ENCODE results near the gene SOCS1.

SOCS1 gene

GRCh38 chr16:11229432-11229831, 26.6 kb downstream of the SOCS1 start:
- Histone ChIP-seq H2AFZ (ENCODE audit: low read length) (no peak overlapping the region), H3K4me3 (ENCODE audit: low read length, poor library complexity, severe bottlenecking) (no peak overlapping the region), H3K9me2 (replicated peaks; ENCODE audit: low read depth, low read length) (no peaks in the 10 kb centered on the region), H3K27me3 (ENCODE audit: insufficient read depth, low read length, poor library complexity, severe bottlenecking) (no peaks in the 10 kb centered on the region), H3K4me2 (ENCODE audit: low read depth, low read length, poor library complexity, severe bottlenecking) (no peak overlapping the region), H3K9me3 (ENCODE audit: insufficient read depth, low read depth, low read length) (no peaks in the 10 kb centered on the region), H3K4me1 (ENCODE audit: insufficient read depth, low read length, poor library complexity, severe bottlenecking) (peaks cover 20% of the 10 kb centered on the region), H3K36me3 (ENCODE audit: insufficient read depth, low read length) (no peaks in the 10 kb centered on the region), H3K79me2 (ENCODE audit: insufficient read depth, low read length) (no peaks in the 10 kb centered on the region), H4K20me1 (ENCODE audit: insufficient read depth, low read length, poor library complexity, severe bottlenecking) (no peaks in the 10 kb centered on the region), H3K9ac (ENCODE audit: low read depth, low read length, poor library complexity, severe bottlenecking) (no peak overlapping the region), H3F3A (ENCODE audit: low read depth) (no peaks in the 10 kb centered on the region)
- TF ChIP-seq EZH2phosphoT487 (IDR thresholded peaks at IDR 0.05; ENCODE audit: borderline replicate concordance) (no peak), CTCF (conservative IDR thresholded peaks at IDR 0.05; ENCODE audit: low read length) (no peak)

- no peaks in the 10 kb centered on the region for H4K20me1 ChIP-seq (ENCODE audit: insufficient read depth, low read length, poor library complexity, severe bottlenecking)
- no peak overlapping the region for H2AFZ ChIP-seq (ENCODE audit: low read length)
- no peaks in the 10 kb centered on the region for H3K36me3 ChIP-seq (ENCODE audit: insufficient read depth, low read length)
- no peak overlapping the region for H3K4me3 ChIP-seq (ENCODE audit: low read length, poor library complexity, severe bottlenecking)
- H3F3A ChIP-seq (ENCODE audit: low read depth): no peaks in the 10 kb centered on the region
- H3K9me3 ChIP-seq (ENCODE audit: insufficient read depth, low read depth, low read length): no peaks in the 10 kb centered on the region
- TF ChIP-seq CTCF (conservative IDR thresholded peaks at IDR 0.05; ENCODE audit: low read length) (no peak), EZH2phosphoT487 (IDR thresholded peaks at IDR 0.05; ENCODE audit: borderline replicate concordance) (no peak)
- no peaks in the 10 kb centered on the region for H3K4me1 ChIP-seq (ENCODE audit: insufficient read depth, low read length, poor library complexity, severe bottlenecking)
- no peaks in the 10 kb centered on the region for H3K9me2 ChIP-seq (replicated peaks; ENCODE audit: low read depth, low read length)
- no peak overlapping the region for H3K4me2 ChIP-seq (ENCODE audit: low read depth, low read length, poor library complexity, severe bottlenecking)
- no peaks in the 10 kb centered on the region for H3K79me2 ChIP-seq (ENCODE audit: insufficient read depth, low read length)
- no peak overlapping the region for H3K9ac ChIP-seq (ENCODE audit: low read depth, low read length, poor library complexity, severe bottlenecking)
- no peaks in the 10 kb centered on the region for H3K27me3 ChIP-seq (ENCODE audit: insufficient read depth, low read length, poor library complexity, severe bottlenecking)
Observed at GRCh38 chr16:11225677-11226549, 30.1 kb downstream of the SOCS1 start.

- H3K4me3 ChIP-seq (ENCODE audit: low read length, poor library complexity, severe bottlenecking): no peak overlapping the region
Observed at GRCh38 chr16:11224894-11225676, 30.9 kb downstream of the SOCS1 start.

More at GRCh38 chr16:11224894-11225676, 30.9 kb downstream of the SOCS1 start:
- Histone ChIP-seq H3K9ac (ENCODE audit: low read depth, low read length, poor library complexity, severe bottlenecking) (no peak overlapping the region), H3K9me2 (replicated peaks; ENCODE audit: low read depth, low read length) (no peaks in the 10 kb centered on the region), H3K4me1 (ENCODE audit: insufficient read depth, low read length, poor library complexity, severe bottlenecking) (no peaks in the 10 kb centered on the region), H4K20me1 (ENCODE audit: insufficient read depth, low read length, poor library complexity, severe bottlenecking) (no peaks in the 10 kb centered on the region), H3K9me3 (ENCODE audit: insufficient read depth, low read depth, low read length) (no peaks in the 10 kb centered on the region), H3K4me2 (ENCODE audit: low read depth, low read length, poor library complexity, severe bottlenecking) (no peak overlapping the region), H3F3A (ENCODE audit: low read depth) (no peaks in the 10 kb centered on the region), H2AFZ (ENCODE audit: low read length) (no peak overlapping the region; the same call in 1 of the 2 replicates), H3K27me3 (ENCODE audit: insufficient read depth, low read length, poor library complexity, severe bottlenecking) (no peaks in the 10 kb centered on the region), H3K36me3 (ENCODE audit: insufficient read depth, low read length) (no peaks in the 10 kb centered on the region), H3K79me2 (ENCODE audit: insufficient read depth, low read length) (no peaks in the 10 kb centered on the region)
- TF ChIP-seq CTCF (conservative IDR thresholded peaks at IDR 0.05; ENCODE audit: low read length) (no peak), EZH2phosphoT487 (IDR thresholded peaks at IDR 0.05; ENCODE audit: borderline replicate concordance) (no peak)

Data from Loucy (cell line).